Measurements from ENCODE around the gene NSFL1C.

Gene NSFL1C

DNA sequence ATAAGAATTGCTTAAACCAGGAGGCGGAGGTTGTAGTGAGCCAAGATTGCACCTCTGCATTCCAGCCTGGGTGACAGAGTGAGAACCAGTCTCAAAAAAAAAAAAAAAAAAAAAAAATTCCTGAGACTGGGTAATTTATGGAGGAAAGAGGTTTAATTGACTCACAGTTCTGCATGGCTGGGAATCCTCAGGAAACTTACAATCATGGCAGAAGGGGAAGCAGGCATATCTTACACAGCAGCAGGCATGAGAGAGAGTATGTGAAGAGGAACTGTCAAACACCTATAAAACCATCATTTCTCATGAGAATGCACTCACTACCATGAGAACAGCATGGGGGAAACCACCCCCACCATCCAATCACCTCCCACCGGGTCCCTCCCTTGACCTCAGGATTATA is 72.0 kb downstream of the NSFL1C start:
- H3K4me3 ChIP-seq (ENCODE audit: low read depth, low read length) = no peak overlapping the region
- DNase-seq (ENCODE audit: low read depth) = no peak
- TF ChIP-seq, protein P1, sequence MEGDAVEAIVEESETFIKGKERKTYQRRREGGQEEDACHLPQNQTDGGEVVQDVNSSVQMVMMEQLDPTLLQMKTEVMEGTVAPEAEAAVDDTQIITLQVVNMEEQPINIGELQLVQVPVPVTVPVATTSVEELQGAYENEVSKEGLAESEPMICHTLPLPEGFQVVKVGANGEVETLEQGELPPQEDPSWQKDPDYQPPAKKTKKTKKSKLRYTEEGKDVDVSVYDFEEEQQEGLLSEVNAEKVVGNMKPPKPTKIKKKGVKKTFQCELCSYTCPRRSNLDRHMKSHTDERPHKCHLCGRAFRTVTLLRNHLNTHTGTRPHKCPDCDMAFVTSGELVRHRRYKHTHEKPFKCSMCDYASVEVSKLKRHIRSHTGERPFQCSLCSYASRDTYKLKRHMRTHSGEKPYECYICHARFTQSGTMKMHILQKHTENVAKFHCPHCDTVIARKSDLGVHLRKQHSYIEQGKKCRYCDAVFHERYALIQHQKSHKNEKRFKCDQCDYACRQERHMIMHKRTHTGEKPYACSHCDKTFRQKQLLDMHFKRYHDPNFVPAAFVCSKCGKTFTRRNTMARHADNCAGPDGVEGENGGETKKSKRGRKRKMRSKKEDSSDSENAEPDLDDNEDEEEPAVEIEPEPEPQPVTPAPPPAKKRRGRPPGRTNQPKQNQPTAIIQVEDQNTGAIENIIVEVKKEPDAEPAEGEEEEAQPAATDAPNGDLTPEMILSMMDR (IDR thresholded peaks at IDR 0.05; ENCODE audit: control insufficient read depth, extremely low read depth, insufficient read depth) = no peak

DNA sequence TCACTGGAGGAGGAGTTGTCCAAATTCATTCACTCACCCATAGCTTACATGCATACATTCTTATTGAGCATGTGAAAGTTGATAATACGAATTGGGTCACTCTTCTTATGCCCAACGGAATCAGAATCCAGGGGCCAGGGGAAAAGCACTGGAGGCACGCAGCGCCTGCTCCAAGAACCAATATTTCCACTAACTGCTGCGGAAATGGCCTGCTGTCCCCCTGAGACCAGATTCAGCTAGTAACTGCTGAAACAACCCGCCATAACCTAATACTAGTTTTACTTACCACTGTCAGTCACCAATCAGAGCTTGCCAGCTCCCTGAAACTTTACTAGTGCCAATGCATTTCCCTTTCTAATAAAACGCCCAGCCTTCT is 73.2 kb downstream of the NSFL1C start:
- DNase-seq (ENCODE audit: low read depth) = no peak
- TF ChIP-seq, protein P1 (IDR thresholded peaks at IDR 0.05; ENCODE audit: control insufficient read depth, extremely low read depth, insufficient read depth) = no peak
- peak overlapping the region; percentile 90 for H3K4me3 ChIP-seq (ENCODE audit: low read depth, low read length)

DNA sequence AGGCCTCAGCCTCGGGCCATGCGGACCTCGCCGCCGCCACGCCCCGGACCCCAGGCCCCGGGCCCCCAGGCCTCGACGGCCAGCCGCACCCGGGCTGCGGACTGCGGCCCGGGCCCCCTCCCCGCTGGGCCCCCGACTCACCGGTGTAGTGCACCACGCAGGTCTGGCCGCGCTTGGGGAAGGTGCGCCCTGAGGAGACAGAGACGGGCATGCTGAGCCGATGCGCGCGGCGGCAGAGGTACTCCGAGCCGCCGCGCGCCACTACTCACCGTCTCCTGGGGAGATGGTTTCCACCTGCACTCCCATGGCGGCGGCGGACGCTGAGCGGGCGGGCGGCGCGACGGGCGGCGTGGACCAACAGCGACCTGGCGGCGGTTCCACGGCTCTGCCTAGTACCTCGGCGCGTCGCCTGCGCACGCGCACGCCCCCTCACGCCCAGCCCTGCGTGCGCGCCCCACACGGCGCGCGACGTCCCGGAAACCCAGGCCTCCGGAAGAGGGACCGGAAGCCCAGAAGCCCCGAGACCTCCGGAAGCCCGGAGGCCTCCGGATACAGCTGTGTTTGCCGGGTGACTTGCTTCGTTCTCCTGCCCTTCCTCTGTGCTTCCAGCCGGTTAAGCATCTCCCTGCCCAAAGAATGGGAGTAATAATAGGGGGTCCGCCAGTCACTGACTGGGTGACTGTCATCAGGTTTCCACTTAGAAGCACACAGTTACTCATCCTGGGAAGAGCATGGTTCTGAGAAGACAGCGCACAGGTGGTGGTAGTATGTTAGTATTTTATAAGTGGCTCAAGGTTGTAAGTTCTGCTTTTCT is 73.7 kb downstream of the NSFL1C start, which contains the start of gene FKBP1A:
Gene FKBP1A (minus strand): TSS at position 362 of the 814 bp plus-strand sequence. CDS start 56 bp downstream, at position 306.
- peak; percentile 74 for DNase-seq (ENCODE audit: low read depth)
- TF ChIP-seq, protein P1 (IDR thresholded peaks at IDR 0.05; ENCODE audit: control insufficient read depth, extremely low read depth, insufficient read depth) = no peak
- peak within 1 kb of the TSS; percentile 90 for H3K4me3 ChIP-seq (ENCODE audit: low read depth, low read length)

DNA sequence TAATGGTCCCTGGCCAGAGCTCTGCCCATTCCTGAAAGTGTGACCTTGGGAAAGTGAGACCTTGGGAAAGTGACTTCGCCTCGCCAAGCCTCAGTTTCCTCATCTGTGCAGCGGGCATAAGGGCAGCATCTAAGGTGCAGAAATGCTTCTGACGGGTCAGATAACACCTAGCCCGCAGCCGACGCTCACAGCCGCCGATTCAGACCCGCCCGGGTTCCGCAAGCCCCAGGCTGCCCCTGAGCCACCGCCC is 74.3 kb downstream of the NSFL1C start:
- no peak for DNase-seq (ENCODE audit: low read depth)
- H3K4me3 ChIP-seq (ENCODE audit: low read depth, low read length) = peak overlapping the region; percentile 90
- TF ChIP-seq, protein P1 (IDR thresholded peaks at IDR 0.05; ENCODE audit: control insufficient read depth, extremely low read depth, insufficient read depth) = no peak
